ENCODE measurements around the gene MAN2A1.
"Not testable (repeated sequence)": the region's sequence is repeated elsewhere in the genome, so short reads cannot be mapped to it uniquely, and the experiment has no call there.

The MAN2A1 gene

GRCh38 chr5:109759306-109759705 is 69.6 kb downstream of the MAN2A1 start:
- no peak for DNase-seq

DNA sequence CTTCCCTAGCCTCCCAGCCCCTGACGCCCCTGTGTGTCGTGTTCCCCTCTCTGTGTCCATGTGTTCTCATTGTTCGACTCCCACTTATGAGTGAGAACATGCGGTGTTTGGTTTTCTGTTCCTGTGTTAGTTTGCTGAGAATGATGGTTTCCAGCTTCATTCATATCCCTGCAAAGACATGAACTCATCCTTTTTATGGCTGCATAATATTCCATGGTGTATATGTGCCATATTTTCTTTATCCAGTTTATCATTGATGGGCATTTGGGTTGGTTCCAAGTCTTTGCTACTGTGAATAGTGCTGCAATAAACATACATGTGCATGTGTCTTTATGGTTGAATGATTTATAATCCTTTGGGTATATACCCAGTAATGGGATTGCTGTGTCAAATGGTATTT is 70.4 kb downstream of the MAN2A1 start:
- DNase-seq = not testable (repeated sequence)

GRCh38 chr5:109762821-109763220 is 73.1 kb downstream of the MAN2A1 start:
- no peak for DNase-seq

GRCh38 chr5:109767184-109767995 is 77.7 kb downstream of the MAN2A1 start:
- DNase-seq = no peak

DNA sequence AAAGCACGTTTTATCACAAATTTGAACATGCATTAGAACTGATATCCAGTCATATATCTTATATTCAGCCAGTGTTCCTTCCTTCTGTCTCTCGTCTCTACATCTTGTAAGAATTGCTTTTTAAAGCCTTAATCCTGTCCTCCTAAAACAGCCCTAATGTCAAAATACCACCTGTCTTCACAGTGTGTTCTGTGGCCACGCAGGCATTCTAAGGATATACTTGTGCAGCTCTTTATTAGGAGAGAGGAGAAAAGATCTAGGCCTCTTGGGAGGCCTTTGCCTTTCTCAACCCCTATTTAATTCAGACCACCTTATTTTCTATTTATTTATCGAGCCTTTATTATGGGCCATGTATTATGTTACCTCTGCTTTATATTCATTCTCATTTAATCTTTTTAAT is 78.3 kb downstream of the MAN2A1 start:
- DNase-seq = no peak

DNA sequence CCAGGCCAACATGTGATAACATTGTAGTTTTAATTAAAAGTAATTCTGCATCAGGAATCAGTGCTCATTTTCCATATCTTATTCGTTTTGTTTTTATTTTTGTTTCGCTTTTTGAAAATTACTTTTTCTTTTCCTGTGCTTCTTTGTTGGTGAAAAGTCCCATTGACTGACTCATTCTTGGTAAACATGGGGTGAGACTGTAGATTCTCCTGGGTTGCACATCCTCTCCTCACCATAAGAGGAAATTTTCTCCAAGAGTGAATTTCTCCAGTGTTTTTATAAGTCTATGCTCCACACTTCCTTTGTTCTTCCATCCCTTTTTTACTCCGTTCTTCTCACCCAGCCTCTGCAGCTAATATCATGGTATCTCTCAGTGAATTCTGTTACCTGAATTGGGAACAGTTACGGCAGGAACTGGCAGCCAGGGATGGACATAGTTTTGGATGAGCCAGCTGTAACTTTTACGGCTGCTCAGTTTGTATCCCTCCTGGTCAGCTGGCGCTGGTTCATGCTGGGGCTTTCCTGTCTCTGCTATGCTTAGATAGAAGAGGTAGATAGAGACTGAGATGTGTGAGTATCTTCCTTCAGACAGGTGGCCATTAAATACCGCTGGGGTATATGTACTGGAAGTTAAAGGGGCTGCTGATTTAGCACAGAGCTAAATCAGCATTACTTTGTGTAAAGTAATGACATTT is 80.0 kb downstream of the MAN2A1 start:
- DNase-seq = no peak

DNA sequence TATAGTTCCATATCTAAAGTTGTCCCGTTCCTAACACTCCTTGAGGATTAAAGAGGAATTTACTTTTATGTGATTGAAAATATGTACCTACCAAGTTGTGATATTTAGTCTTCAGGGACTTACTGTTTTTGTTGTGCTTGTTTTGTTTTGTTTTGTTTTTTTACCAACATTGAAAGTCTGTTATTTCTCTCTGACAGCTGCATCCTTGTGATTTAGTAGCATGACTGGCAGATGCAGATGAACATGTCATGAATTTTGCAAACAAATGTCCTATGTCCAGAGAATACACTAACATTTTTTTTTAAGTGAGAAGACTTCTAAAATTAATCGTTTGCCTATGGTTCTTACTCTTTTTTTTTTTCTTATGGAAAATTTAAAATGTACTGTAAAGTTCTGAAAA is 85.4 kb downstream of the MAN2A1 start:
- DNase-seq = no peak

GRCh38 chr5:109779036-109779735 is 89.5 kb downstream of the MAN2A1 start:
- no peak for DNase-seq

GRCh38 chr5:109784687-109785086 is 95.0 kb downstream of the MAN2A1 start:
- DNase-seq = no peak

GRCh38 chr5:109786206-109786855 is 96.6 kb downstream of the MAN2A1 start:
- no peak for DNase-seq

- DNase-seq = no peak
Observed at GRCh38 chr5:109788596-109788995, 98.9 kb downstream of the MAN2A1 start.

GRCh38 chr5:109792613-109793012 is 102.9 kb downstream of the MAN2A1 start:
- no peak for DNase-seq

DNA sequence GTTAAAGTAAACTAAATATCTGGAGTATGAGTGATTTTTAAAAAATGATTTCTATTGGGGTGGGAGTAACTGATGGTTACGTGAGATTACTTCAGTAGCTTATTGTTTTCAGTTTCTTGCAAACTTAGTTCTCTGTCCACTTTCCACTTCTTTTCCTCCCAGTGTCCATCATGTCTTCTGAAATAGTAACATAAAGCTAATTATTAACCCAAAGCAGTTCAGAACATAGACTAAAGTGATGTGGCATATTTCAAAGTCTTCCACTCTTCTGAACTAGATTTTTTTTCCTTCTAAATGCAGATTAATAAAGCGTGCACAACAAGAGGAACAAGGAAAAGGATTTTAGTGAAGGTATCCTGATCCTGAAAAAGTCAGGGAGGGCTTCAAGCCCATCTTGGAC is 114.1 kb downstream of the MAN2A1 start:
- no peak for DNase-seq

DNA sequence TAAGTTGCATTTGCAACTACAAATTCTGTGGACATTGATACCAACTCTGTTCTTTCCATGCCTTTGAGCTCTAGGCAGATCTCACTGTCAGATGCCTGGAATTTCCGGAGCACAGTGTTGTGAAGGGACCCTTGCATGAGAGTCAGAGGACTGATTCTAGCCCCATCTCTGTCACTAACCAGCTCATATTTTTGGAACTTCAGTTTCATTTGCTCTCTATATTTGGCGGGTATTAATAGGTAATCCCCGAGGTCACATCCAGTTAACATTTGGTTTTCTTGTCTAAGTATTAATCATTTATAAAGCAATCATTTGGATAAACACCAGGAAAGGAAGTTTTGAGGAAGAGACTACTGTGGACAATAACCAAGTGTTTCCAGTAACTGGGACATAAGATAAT is 115.7 kb downstream of the MAN2A1 start:
- no peak for DNase-seq

DNA sequence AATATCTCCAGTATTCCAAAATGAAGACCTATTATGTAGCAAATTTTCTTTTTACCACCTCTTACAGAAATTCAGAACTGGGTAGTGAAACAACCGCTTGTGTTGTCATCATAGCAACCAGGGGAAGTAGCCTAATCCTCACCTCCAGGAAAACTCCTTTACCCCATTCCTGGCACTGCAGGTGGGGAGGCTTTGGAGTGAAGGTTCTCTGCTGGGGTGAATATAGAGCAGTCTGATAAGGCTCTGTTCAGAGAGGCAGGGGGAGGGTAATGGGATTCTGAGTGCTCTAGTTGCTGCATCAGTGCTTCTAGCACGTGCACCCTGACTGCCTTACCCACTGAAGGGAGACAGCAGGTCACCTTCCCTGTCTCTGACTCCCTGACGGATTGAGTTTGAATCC is 116.2 kb downstream of the MAN2A1 start:
- no peak for DNase-seq

GRCh38 chr5:109812698-109813097 is 123.0 kb downstream of the MAN2A1 start:
- no peak for DNase-seq

DNA sequence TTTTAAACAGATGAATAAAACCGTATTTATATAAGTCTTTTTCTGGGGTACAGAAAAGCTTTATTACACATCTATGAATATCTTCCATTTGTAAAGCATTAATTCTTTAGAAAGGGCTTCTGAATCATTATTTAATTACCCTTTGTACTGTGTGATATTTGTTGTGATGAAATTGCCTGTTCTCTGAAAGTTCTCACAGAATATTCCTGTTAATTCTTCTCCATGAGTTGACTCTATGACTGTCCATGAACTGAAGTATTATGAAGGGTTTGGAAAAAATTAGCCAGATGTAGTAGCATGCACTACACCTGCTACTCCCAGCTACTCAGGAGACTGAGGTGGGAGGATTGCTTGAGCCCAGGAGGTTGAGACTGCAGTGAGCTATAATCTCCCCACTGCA is 127.0 kb downstream of the MAN2A1 start:
- no peak for DNase-seq

DNA sequence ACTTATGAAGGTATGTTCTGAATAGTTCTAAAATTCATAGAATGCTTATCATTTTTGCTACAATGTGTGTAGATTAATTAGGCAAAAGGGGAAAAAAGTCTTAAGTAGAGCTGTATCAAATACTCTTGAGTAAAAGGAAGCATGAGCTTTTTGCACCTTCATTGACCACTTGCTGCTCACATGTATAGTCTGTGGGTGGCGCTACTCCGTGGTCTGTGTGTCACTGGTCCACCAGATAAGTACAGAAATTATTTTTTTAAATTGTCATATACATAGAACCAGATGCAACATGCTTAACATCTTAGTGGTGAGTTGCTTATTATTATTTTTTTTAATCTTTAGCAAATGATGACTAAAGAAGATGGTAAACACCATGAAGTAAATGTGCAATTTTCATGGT is 130.2 kb downstream of the MAN2A1 start:
- no peak for DNase-seq

DNA sequence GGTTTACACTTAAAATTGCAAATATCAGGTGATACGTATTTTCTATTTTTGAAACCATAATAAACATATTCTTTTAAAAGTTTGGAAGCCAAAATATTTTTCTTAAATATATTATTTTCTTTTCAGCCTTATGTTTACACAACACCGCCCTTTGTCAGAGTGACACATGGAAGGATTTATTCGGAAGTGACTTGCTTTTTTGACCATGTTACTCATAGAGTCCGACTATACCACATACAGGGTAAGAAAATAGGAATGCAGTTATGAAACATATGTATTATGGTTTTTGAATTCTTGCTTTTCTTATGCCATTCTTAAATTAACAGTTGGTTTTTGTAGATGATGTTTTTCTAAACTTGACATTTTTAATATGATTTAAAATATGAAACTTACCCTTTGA is 133.9 kb downstream of the MAN2A1 start:
- no peak for DNase-seq

- no peak for DNase-seq
Observed at GRCh38 chr5:109825450-109825849, 135.7 kb downstream of the MAN2A1 start.

GRCh38 chr5:109826426-109826825 is 136.7 kb downstream of the MAN2A1 start:
- DNase-seq = no peak

- no peak for DNase-seq
Observed at GRCh38 chr5:109829331-109829730, 139.6 kb downstream of the MAN2A1 start.

DNA sequence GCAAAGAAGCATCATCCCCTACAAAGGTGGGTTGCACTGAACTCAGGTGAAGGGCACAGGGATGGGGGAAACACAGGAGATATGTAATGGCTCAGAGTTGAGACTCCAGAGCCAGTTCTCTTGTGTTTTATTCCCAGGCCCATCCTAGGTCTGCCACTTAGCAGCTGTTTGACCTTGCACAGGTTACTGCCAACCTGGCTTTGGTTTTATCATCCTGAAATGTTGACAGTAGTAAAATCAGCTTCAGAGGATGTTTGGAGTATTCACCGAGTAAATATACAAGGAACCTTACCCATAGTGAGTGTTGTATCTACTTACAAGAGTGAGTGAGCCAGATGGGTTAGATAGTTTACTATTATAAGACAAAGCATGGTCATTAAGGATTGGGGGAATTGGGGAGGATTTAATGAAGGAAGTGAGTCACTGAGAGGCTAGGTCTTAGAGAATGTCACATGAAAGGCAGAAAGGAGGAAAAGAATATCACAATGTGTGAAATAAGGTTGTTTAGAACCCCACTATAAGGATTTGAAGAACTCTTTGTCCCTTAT is 141.3 kb downstream of the MAN2A1 start:
- DNase-seq = no peak
